Uterus (tissue), 2 donors: Measurements from ENCODE around the gene ORC6.

Source experiments
- CTCF ChIP-seq, 4 experiments: fragments of 200-600 bp in 2 of 4; fragments of 450-650 bp in 2 of 4; sonication (generic) in 2 of 4; IDR thresholded peaks; one replicate each; pipeline ENCODE4 v1.5.1; 2016 to 2019; ENCODE audit warnings: antibody characterized with exemption in 4 of 4, mild to moderate bottlenecking in 2 of 4, moderate library complexity in 1 of 4
- POLR2A ChIP-seq, 2 donors: fragments of 450-650 bp; IDR thresholded peaks; one replicate each; pipeline ENCODE4 v1.6.1; 2016; ENCODE audit warnings: antibody characterized with exemption in 2 of 2, mild to moderate bottlenecking in 1 of 2, moderate library complexity in 1 of 2

- TF ChIP-seq POLR2A (IDR thresholded peaks at IDR 0.05), result no peak
- TF ChIP-seq CTCF (IDR thresholded peaks at IDR 0.05), result no peak
Measured at GRCh38 chr16:46730801-46731690, 41.6 kb downstream of the ORC6 start.
